Measurements from ENCODE around the gene CSF1R.

DNA sequence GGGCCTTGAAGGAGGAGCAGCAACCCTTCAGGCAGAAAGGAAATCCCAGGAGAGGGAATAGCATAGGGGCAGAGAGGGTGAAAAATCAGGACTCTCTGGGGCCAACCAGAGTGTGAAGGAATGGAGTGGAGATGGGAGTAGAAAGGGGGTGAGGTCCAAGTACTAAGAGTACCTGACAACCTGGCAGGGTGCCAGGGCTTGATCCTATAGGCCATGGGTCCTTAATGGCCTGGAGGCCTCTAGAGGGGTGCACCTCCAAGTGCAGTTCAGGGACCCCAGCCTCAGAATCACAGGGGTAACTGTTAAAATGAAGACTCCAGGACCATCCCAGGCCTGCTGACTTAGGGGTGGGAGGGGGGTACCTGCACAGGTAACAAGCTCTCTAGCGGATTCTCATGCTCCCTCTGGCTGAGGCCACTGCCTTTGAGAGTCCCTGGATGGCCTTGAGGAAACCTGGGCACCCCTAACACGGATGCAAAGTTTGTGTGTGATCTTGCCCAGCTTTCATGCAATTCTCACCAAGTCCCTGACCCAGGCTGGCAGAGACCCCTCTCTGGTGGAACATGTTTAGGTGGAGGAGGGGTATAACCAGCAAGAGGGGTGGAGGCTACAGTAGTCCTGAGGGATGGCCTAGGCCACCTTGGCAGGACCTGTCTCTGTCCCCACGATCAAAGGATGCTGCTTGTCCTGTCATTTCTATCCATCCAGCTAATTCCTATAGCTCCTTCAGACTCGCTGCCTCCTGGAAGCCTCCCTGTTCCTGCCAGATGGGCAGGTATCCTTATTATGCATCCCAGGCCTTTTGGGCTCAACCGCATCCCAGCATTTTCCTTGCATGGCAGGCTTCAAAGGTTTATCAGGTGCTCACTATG lies 17.6 kb upstream of the CSF1R start:
- TF ChIP-seq SMC3 (IDR thresholded peaks at IDR 0.05; ENCODE audit: low read depth, low read length): no peak
- no peak for TF ChIP-seq POLR2AphosphoS5 (IDR thresholded peaks at IDR 0.05; ENCODE audit: low read depth, low read length)
- TF ChIP-seq, protein P1, sequence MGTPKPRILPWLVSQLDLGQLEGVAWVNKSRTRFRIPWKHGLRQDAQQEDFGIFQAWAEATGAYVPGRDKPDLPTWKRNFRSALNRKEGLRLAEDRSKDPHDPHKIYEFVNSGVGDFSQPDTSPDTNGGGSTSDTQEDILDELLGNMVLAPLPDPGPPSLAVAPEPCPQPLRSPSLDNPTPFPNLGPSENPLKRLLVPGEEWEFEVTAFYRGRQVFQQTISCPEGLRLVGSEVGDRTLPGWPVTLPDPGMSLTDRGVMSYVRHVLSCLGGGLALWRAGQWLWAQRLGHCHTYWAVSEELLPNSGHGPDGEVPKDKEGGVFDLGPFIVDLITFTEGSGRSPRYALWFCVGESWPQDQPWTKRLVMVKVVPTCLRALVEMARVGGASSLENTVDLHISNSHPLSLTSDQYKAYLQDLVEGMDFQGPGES (IDR thresholded peaks at IDR 0.05; ENCODE audit: low read depth, low read length): no peak
